Mucosa of gallbladder (tissue), 1 donor: ENCODE data around the gene ZNF740. TPM values are rescaled to one million over a fixed set of nuclear protein-coding genes. Genes with fewer than 3 reads are reported as not detected.

ENCODE experiments used
- total RNA-seq: library from RNA; stranded (reverse); gene quantifications from one replicate; pipeline ENCODE4 v1.2.1, GENCODE V29; 2021
- donor health status: DM: no; HTN: no; CAD: no.

The ZNF740 gene
- total RNA-seq, 1 donor from 2014 or later, result 40.4 TPM

Other genes with a start within 250 kb of the ZNF740 start
- gene KRT18, start 231.6 kb upstream of the ZNF740 start, total RNA-seq, result 564 TPM
- gene EIF4B, start 174.3 kb upstream of the ZNF740 start, total RNA-seq, result 546 TPM
- 124 TPM for gene TNS2, start 130.7 kb upstream of the ZNF740 start, total RNA-seq
- gene SPRYD3, start 101.3 kb upstream of the ZNF740 start, total RNA-seq, result 68.4 TPM
- 22.8 TPM for gene IGFBP6, start 83.1 kb upstream of the ZNF740 start, total RNA-seq
- gene SOAT2, start 77.2 kb upstream of the ZNF740 start, total RNA-seq, result 0.75 TPM
- gene CSAD, start 203 bp downstream of the ZNF740 start, total RNA-seq, result 44.3 TPM
- 5.8 TPM for gene ITGB7, start 26.5 kb downstream of the ZNF740 start, total RNA-seq
- gene RARG, start 51.5 kb downstream of the ZNF740 start, total RNA-seq, result 41.8 TPM
- gene ESPL1, start 87.6 kb downstream of the ZNF740 start, total RNA-seq, result 1.5 TPM
- gene PFDN5, start 114.8 kb downstream of the ZNF740 start, total RNA-seq, result 420 TPM
- 63.4 TPM for gene MYG1, start 119.0 kb downstream of the ZNF740 start, total RNA-seq
- 55.5 TPM for gene AAAS, start 140.9 kb downstream of the ZNF740 start, total RNA-seq
- not detected for gene SP7, start 155.6 kb downstream of the ZNF740 start, total RNA-seq
- 104 TPM for gene SP1, start 199.5 kb downstream of the ZNF740 start, total RNA-seq
- gene AMHR2, start 243.1 kb downstream of the ZNF740 start, total RNA-seq, result 0.60 TPM